Posterior vena cava (tissue), 2 donors: Measurements from ENCODE around the gene CYB561. TPM values are rescaled to one million over a fixed set of nuclear protein-coding genes. Genes with fewer than 3 reads are reported as not detected.

Experiments
- DNase-seq: peaks from one replicate; pipeline ENCODE4 v3.0.0-alpha.2; 2020; ENCODE audit warnings: low spot score
- intact Hi-C, 2 donors: fragments of 100-400 bp; cut with DNase I; formaldehyde crosslinking; loops; one replicate each; pipeline versions ENCODE4 v1.14.1 to v1.14.2; 2022 to 2023
- total RNA-seq, 2 donors: library from RNA; stranded (reverse); fragmentation: NEBNext Ultra II Directional; extraction: Animal tissue kit (Norgen Biotek cat#: 25700); gene quantifications; one replicate each; pipeline ENCODE4 v1.2.1, GENCODE V29; 2021
- donor health status: DM: yes; HTN: yes; CAD: no.
- donor health status: DM: yes; HTN: yes; CAD: no.

Gene CYB561
- total RNA-seq, 2 donors from 2014 or later = 21.3 to 26.2 TPM

DNA sequence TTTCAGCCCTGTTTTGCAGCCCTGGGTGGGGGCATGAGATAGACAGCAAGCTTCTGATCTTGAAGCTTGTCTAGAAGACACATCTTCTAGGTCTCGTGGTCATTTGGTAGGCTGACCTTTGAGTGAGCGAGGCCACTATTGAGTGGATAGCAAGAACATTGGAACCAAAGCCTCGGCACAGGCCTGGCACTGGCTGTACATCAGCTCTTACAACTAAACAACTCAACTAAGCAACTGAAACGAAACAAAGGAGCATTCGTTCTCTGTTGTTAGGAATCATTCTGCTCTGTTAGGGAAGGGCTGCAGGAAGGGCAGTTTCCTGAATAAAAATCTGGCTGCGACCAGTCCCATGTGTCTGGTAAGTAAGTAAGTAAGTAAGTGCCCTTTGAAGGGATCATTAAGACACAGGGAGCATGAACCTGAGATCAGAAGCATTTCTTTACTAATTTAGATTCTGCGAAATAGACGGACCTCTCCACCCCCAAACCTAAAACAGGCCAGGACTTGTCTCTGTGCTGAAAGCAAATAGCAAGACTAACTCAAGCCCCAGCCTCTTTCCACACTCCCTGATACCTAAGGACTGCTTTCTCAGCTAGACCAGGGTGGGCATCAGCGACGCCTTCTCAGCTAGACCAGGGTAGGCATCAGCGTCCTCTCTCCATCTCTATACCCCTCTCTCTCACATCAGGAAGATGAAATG is 22.7 kb downstream of the CYB561 start:
- intact Hi-C loops = no loop called here
- no peak for DNase-seq

DNA sequence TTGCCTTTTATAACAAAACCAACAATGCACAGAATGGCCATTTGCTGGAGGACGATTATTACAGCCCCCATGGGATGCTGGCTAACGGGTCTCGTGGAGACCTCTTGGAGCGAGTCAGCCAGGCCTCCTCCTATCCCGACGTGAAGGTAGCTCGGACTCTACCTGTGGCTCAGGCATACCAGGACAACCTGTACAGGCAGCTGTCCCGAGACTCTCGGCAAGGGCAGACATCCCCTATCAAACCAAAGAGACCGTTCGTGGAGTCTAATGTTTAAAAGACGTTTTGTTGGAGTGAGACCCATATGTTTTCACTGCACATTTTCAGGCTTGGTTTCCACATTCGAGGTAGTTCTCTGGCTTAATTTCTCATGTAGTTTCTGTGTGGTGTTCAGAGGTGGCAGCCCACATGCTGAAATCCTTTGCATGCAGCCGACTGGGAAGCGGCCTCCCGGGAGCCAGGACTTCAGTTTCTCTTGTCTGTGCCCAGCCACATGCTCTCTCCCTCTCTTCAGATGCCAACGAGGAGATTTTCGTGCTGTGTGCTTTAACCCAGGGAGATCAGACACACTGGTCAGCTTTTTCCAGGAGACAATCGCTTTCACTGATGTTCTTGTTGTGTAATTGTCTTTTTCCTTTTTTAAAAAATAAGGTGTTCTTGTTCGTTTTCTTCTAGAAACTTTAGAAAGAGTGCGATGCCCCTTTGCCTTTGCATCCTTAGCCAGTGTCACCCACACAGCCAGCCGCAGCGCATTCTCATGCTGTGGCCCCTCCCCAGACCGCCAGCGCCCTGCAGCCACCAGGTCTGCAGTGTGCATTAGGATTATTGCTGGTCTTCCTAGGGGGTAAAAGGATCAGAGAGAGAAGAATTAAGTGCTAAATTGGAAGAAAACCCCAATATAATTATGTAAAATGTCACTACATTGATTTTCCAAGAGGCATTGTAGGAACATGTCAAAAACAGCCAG is 24.1 kb downstream of the CYB561 start:
- intact Hi-C loops = no loop called here
- DNase-seq = no peak

DNA sequence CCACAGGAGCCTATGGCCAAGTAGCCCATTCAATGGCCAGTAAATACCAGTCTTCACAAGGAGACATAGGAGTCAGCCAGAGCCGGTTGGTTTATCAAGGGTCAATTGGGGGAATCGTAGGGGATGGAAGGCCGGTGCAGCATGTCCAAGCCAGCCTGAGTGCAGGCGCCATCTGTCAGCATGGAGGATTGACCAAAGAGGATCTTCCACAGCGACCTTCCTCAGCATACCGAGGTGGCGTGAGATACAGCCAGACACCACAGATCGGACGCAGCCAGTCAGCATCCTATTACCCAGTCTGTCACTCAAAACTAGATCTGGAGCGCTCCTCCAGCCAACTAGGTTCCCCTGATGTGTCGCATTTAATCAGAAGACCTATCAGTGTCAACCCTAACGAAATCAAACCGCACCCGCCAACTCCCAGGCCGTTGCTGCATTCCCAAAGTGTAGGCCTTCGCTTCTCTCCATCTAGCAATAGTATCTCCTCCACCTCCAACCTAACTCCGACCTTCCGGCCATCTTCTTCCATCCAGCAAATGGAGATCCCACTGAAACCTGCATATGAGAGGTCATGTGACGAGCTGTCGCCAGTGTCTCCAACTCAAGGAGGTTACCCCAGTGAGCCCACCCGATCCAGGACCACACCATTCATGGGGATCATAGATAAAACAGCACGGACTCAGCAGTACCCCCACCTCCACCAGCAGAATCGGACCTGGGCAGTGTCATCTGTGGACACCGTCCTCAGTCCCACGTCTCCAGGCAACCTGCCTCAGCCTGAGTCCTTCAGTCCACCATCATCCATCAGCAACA is 25.0 kb downstream of the CYB561 start:
- intact Hi-C loops = no loop called here
- DNase-seq = no peak

DNA sequence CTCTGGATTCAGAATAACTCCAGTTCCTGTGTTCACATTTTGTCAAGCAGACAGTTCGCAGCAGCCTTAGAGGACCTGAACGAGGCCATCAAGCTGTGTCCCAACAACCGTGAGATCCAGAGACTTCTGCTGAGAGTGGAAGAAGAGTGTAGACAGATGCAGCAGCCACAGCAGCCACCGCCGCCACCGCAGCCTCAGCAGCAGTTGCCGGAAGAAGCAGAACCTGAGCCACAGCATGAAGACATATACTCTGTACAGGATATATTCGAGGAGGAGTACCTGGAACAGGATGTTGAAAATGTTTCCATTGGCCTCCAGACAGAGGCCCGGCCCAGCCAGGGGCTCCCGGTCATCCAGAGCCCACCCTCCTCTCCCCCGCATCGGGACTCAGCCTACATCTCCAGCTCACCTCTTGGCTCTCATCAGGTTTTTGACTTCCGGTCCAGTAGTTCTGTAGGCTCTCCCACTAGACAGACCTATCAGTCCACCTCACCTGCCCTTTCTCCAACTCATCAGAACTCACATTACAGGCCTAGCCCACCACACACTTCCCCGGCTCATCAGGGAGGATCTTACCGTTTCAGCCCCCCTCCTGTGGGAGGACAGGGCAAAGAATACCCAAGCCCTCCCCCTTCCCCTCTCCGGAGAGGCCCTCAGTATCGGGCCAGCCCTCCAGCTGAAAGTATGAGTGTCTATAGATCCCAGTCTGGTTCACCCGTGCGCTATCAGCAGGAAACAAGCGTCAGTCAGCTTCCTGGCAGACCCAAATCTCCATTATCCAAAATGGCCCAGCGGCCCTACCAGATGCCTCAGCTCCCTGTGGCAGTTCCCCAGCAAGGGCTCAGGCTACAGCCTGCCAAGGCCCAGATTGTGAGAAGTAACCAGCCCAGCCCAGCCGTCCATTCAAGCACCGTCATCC is 25.9 kb downstream of the CYB561 start:
- DNase-seq = no peak
- intact Hi-C loops = loop anchor here in 1 of 2 donors (10.0 kb wide), 1 partner anchor 335 kb away; no protein-coding TSS in a partner anchor

DNA sequence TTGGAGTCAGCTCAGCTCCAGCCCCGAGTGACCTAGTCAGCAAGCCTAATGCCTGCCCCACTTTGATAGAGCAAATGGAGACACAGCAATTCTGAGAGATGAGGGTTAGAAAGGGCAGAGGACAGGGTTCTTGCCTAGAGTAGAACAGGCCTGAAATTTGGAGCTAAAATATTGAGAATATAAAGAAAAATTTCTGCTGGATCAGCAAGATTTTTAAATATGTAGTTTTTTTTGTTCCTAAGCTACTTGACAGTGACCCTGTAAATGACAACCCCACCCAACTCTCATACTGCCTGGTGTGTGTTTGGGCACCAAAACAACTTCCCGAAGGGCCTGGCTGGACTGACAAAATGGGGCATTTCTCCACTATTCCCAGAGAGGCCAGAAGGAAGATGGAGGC is 26.7 kb downstream of the CYB561 start:
- intact Hi-C loops = loop anchor here in 1 of 2 donors (10.0 kb wide), 1 partner anchor 335 kb away; no protein-coding TSS in a partner anchor
- DNase-seq = no peak

DNA sequence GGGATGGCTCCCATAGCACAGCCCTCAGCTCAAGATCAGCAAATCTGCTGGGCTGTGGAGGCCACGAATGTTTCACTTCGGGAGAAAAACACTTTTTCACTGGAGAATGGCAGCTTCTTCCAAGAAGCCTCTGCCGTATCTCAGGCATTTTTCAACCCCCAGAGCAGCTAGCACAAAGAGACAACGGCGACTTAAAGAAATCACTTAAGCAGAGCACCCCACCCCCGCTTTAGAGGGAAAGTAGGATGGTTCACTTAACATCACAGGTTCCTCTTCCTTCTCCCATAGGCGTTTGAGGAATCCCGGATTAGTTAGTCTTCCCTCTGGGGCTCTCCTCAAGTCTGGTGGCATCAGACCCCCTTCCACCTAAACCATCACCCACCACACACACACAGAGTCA is 27.6 kb downstream of the CYB561 start:
- DNase-seq = no peak
- intact Hi-C loops = loop anchor here in 1 of 2 donors (10.0 kb wide), 1 partner anchor 334 kb away; no protein-coding TSS in a partner anchor

DNA sequence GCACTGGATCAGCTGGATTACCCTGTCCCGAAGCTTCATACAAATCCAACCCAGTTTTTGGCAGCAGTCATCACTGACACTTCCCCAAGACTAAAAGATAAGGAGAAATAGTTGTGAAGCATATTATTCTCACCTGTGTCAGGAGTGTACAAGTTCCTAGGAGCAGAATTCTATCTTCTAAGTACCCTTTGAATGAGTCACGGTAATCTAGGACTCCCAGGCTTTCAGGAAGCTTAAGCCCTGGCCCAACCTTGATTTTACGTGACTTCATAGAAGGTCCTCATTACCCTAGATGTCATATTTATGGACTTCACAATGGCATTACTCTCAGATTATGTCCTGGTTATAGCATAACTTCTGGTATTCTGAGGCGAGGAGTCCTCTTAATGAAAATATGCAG is 31.9 kb downstream of the CYB561 start:
- intact Hi-C loops = loop anchor here in 1 of 2 donors (5.0 to 10.0 kb wide), 2 partner anchors 329 to 712 kb away; no protein-coding TSS in a partner anchor
- no peak for DNase-seq

DNA sequence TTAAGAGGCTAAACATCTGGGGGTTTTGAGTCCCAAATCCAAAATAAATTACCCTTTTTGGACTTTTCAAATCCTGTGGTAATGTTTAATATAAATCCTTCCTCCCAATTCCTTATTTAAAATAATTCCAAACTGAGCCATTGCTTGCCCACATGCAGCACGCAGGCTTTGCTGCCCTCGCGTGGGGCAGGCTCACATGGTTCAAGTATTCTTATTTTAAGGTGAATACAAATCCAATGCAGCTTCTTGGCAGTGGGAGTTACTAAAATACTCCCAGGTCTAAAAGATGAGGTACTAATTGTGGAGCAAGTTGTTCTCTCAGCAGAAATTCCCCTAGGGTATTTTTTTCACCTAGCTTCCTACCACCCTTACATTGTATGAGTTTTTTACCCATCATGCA is 33.0 kb downstream of the CYB561 start:
- intact Hi-C loops = loop anchor here in 1 of 2 donors (5.0 to 10.0 kb wide), 2 partner anchors 328 to 711 kb away; no protein-coding TSS in a partner anchor
- no peak for DNase-seq

DNA sequence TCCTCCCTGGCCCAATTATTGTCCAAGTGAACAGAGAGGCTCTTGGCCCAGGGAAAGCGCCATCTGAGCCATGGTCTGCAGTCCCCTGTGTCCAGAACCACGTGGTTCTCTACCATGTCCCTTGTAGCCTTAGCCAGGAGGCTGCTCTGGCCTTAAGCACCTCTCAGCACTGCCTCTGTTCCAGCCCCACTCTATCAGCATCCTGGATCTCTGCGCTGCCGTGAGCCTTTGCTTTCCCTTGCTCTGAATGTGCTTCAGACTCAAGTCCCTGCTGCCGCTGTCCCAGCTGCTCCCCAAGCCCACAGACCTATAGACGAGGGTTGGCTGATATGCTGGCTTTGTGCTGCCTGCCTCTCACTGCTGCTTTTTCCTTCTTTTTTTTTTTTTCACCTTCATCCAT is 33.9 kb downstream of the CYB561 start:
- DNase-seq = no peak
- intact Hi-C loops = loop anchor here in 1 of 2 donors (5.0 to 10.0 kb wide), 2 partner anchors 327 to 710 kb away; no protein-coding TSS in a partner anchor

DNA sequence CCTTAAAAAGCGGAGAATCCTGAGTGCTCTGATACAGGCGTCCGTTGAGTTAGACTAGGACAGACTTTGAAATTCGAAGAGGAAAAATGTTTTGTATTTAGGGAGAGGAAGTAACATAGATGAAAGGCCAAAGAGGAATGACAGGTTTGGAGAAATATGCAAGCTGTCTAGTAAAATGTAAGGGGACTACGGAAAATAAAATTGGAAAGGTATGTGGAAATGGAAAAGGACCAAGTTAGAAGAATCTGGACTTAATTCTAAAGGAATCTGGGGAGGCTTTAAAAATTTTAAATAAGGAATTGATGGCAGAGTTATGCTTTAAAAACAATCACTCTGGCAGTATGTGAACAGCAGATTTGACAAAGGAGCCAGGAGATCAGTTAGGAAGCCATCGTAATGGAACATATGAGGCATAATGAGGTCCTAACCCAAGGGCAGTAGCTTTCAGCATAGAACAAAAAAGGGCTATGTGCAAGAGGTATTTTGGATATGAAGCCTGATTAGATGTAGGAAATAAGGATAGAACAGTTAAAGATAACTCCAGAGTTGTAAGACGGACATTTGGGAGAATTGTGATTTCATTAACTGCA is 38.3 kb downstream of the CYB561 start:
- intact Hi-C loops = loop anchor here in 1 of 2 donors (10.0 kb wide), 1 partner anchor 323 kb away; no protein-coding TSS in a partner anchor
- DNase-seq = no peak

DNA sequence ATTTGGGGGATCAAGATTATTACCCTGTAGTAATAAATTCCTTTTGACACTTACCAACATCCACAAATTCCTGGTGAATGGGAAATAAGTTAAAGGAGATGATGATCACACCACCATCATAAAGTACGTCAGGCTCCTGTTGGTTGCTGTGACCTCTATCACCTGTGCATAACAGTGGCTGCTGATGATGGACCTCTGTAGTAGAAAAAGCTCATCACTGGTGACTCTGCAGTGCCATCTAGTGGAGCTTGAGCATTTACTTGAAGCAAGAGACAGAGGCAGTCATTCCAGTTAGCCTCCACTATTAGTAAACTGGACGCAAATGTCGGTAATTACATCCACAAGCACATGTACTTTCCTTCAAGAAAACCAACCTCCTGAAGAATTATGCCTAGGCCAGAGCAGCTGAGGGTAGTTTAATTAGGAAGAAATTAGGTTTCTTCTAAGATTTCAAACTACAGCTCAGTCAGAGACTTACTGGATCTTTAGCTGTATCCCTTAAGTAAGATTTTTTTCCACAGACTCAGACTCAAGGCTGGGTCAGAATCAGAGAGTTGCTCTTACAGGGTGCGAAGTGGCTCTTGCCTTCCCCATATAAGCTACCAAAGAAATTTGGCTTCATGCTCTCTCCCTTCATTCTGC is 39.3 kb downstream of the CYB561 start:
- intact Hi-C loops = loop anchor here in 1 of 2 donors (10.0 kb wide), 1 partner anchor 322 kb away; no protein-coding TSS in a partner anchor

DNA sequence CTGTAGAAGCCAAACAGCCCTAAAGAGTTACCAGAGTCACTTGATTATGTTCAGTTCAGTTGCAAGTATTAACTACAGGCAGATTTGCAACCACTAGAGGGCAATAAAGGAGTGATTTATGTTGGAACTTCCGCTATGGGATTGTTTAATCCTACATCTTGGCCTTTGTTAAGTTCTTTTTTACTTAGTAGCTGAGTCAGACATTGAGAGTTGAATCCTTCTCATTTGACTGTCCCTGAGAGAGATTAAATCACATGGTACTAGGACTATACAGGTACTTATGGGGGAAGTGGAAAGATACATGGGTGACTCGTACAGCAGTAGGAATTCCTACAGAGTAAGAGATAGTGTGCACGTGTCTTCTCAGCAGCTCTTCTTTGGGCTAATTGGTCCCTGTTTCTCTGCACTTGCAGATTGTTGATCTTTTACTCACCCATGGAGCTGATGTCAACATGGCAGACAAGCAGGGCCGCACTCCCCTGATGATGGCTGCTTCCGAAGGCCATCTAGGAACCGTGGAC is 40.3 kb downstream of the CYB561 start:
- intact Hi-C loops = loop anchor here in 1 of 2 donors (10.0 kb wide), 1 partner anchor 321 kb away; no protein-coding TSS in a partner anchor
- no peak for DNase-seq

More for the DNA sequence above, 39.3 kb downstream of the CYB561 start:
- no peak for DNase-seq

DNA sequence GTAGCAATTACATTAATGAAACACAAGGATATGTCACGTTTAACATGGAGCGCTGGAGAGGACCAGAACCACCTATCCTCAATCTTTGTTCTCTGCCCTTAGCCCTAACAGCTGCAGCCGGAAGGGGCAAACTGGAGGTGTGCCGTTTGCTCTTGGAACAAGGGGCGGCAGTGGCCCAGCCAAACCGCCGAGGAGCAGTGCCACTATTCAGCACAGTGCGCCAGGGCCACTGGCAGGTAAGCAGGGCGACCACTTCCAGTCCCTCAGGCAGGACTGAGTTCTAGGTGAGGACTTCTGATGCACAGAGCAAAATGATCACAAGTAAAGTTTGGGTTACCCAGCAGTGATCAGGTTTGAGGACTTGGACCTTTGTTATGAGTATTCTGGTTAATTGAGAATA is 41.1 kb downstream of the CYB561 start:
- intact Hi-C loops = loop anchor here in 1 of 2 donors (10.0 kb wide), 1 partner anchor 320 kb away; no protein-coding TSS in a partner anchor
- no peak for DNase-seq

DNA sequence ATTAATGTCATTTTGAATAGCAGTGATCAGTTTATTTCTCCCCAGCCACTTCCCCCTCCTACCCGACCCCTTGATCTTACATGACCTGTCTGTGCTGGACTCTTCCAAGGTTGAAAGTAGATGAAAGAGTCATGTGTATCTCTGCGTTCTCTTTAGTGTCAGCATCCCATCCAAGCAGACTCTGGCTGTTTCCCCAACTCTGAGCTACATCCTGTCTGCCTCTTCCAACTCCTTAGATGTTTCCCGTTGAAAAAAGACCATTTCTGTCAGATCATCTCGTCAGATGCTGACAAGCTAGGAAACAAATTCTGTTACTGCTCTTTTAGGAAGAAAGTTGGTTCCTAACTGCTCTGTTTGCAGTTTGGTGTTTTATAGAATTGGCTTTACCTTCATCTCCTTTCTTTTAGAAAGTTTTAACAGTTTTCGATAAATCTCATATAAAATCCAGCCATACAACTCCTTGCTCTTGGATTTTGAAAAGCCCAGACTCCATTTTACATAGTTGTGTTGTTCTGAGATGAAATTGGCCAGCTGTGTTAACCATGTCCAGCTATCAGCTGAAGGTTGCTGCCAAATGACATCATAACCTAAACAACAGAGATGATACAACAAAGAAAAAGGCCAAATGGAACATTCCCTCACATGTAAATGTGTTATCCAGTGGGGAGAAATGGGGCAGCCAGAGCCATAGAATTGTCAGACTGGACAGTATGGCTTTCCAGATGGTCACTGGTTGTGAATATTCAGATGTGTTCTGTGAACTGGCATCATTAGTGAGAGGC is 43.5 kb downstream of the CYB561 start:
- intact Hi-C loops = loop anchor here in 1 of 2 donors (10.0 kb wide), 1 partner anchor 318 kb away; no protein-coding TSS in a partner anchor

DNA sequence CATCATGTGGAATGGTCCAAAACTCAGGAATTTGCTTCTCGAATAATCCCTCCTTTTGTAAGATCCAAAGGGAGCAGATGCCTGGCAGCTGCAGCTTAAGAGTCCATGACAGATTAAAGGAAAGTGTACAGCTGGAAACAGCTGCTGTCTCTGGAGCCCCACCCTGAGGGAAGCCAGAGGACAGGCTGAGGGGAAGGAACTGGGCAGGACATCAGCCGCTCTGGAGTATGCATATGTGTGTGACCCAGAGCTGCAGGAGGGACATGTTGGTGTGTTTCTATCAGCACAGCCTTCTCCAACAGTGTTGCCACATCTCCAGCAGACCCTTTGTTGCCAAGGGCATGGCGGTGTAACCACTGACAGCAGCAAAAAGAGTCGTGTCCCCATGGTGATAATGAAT is 46.2 kb downstream of the CYB561 start:
- intact Hi-C loops = loop anchor here in 1 of 2 donors (10.0 kb wide), 1 partner anchor 315 kb away; no protein-coding TSS in a partner anchor
- peak; percentile 88 for DNase-seq

More for the DNA sequence above, 43.5 kb downstream of the CYB561 start:
- DNase-seq = no peak

DNA sequence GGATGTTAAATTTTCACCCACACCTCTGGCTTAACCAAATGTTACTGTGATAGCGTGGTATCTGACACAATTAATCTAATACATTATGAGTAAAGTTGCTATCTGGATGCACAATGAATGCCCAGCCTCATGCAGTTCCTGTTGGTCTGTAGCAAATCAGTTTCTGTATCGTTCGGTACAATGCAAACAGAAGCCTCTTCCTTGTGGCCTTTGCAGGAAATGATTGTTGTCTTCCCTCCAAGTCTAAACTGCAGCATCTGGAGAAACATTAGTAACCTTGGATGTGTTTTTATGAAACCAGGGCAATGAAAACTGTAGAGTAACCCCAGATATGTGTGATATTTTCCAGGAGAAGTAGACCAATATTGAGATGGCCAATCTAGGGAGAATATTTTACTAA is 46.8 kb downstream of the CYB561 start:
- no peak for DNase-seq
- intact Hi-C loops = no loop called here
